ENCODE data around the gene PRR19. TPM values are rescaled to one million over a fixed set of nuclear protein-coding genes. Genes with fewer than 3 reads are reported as not detected.
"Not testable (repeated sequence)": the region's sequence is repeated elsewhere in the genome, so short reads cannot be mapped to it uniquely, and the experiment has no call there.

Gene PRR19
- total RNA-seq, 4 donors from 2014 or later = 0.27 to 0.45 TPM; not detected in 2

GRCh38 chr19:42333975-42334696 is 32.2 kb downstream of the PRR19 start:
- TF ChIP-seq POLR2A (IDR thresholded peaks at IDR 0.05) = no peak
- TF ChIP-seq CTCF (IDR thresholded peaks at IDR 0.05) = no peak
- intact Hi-C loops (cut with DNase I) = no loop called here
- Histone ChIP-seq H3K4me1 (no peaks in the 10 kb centered on the region), H3K27me3 (no peaks in the 10 kb centered on the region), H3K36me3 (peaks cover 4% of the 10 kb centered on the region in 2 donors), H3K4me3 (replicated peaks in 1 of 3) (no peak overlapping the region), H3K9me3 (no peaks in the 10 kb centered on the region), H3K27ac (no peak overlapping the region)
- no peak for DNase-seq
- WGBS, 2 donors = 88 to 91% methylated on average over 14 to 18 of the region's 21 CpGs

- no peaks in the 10 kb centered on the region for H3K9me3 ChIP-seq
- TF ChIP-seq CTCF (IDR thresholded peaks at IDR 0.05) = no peak
- intact Hi-C loops (cut with DNase I) = no loop called here
- H3K4me1 ChIP-seq = no peaks in the 10 kb centered on the region
- peaks cover 4% of the 10 kb centered on the region in 2 donors for H3K36me3 ChIP-seq
- DNase-seq = no peak
- no peak overlapping the region for H3K4me3 ChIP-seq (replicated peaks in 1 of 3)
- 91 to 92% methylated on average over 13 of the region's 13 CpGs for WGBS, 2 donors
- no peak overlapping the region for H3K27ac ChIP-seq
- no peaks in the 10 kb centered on the region for H3K27me3 ChIP-seq
Observed at GRCh38 chr19:42334697-42335373, 32.9 kb downstream of the PRR19 start.

DNA sequence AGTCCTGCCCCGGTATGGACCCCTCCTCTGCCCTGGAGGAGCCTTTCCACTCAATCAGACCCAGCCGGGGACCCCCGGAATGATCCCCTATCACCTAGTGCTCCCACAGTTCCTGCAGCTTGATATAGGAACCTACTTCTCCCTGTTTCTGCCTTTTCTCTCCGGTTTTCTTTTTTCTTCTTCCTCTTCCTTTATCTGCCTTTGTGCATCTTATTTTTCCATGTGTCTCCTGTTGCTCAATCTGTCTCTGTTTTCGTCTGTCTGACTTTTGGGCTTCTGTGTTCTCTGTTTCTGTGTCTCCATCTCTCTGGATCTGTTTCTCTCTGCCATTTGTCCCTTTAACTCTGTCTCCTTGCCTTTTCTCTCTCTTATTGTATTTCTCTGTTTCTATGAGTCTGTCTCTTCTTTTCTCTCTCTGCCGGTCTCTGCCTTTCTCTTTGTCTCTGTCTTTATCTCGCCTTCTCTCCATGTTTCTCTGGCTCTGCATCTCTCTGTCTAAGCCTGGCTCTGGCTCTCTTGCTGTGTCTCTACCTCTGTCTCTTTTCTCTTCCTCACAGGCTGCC is 33.5 kb downstream of the PRR19 start:
- no peak for DNase-seq
- no peaks in the 10 kb centered on the region for H3K4me1 ChIP-seq
- peaks cover 4% of the 10 kb centered on the region in 2 donors for H3K36me3 ChIP-seq
- H3K4me3 ChIP-seq (replicated peaks in 1 of 3) = no peak overlapping the region
- no peak overlapping the region for H3K27ac ChIP-seq
- intact Hi-C loops (cut with DNase I) = no loop called here
- TF ChIP-seq CTCF (IDR thresholded peaks at IDR 0.05) (no peak), POLR2A (IDR thresholded peaks at IDR 0.05) (no peak)
- whole genome bisulfite sequencing, 2 donors = 90 to 93% methylated on average over 7 of the region's 7 CpGs
- no peaks in the 10 kb centered on the region for H3K9me3 ChIP-seq
- no peaks in the 10 kb centered on the region for H3K27me3 ChIP-seq

DNA sequence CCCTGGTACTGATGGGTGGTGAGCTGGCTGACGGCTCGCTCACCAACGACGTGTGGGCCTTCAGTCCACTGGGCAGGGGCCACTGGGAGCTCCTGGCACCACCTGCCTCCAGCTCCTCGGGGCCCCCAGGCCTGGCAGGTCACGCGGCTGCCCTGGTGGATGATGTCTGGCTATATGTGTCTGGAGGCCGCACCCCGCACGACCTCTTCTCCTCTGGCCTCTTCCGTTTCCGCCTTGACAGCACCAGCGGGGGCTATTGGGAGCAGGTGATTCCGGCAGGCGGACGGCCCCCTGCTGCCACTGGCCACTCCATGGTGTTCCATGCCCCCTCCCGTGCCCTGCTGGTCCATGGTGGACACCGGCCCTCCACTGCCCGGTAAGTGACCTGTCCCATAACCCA is 34.0 kb downstream of the PRR19 start:
- DNase-seq = no peak
- Histone ChIP-seq H3K27me3 (no peaks in the 10 kb centered on the region), H3K9me3 (no peaks in the 10 kb centered on the region), H3K36me3 (peaks cover 4% of the 10 kb centered on the region in 2 donors), H3K4me1 (no peaks in the 10 kb centered on the region), H3K4me3 (replicated peaks in 1 of 3) (no peak overlapping the region), H3K27ac (no peak overlapping the region)
- TF ChIP-seq CTCF (IDR thresholded peaks at IDR 0.05) (no peak), POLR2A (IDR thresholded peaks at IDR 0.05) (no peak)
- intact Hi-C loops (cut with DNase I) = no loop called here
- 94 to 95% methylated on average over 19 of the region's 19 CpGs for WGBS, 2 donors

DNA sequence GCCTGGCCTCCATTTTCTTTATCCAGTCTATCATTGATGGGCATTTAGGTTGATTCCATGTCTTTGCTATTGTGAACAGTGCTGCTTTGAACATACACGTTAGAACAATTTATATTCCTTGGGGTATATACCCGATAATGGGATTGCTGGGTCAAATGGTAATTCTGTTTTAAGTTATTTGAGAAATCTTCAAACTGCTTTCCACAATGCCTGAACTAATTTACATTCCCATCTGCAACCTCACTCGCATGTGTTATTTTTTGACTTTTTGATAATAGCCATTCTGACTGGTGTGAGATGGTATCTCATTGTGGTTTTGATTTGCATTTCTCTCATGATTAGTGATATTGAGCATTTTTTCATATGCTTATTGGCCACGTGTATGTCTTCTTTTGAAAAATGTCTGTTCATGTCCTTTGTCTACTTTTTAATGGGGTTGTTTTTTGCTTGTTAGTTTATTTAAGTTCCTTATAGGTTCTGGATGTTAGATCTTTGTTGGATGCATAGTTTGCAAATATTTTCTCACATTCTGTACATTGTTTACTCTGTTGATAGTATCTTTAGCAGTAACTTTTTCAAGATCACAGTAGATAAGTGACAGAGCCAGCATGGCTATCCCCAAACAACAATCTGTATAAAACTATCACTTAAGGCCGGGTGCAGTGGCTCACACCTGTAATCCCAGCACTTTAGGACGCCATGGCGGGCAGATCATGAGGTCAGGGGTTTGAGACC is 37.4 kb downstream of the PRR19 start:
- H3K9me3 ChIP-seq; H3K4me1 ChIP-seq; H3K4me3 ChIP-seq (replicated peaks in 1 of 3); intact Hi-C loops (cut with DNase I); H3K27ac ChIP-seq; H3K36me3 ChIP-seq; DNase-seq; H3K27me3 ChIP-seq: not testable (repeated sequence)
- WGBS, 2 donors = 92 to 93% methylated on average over 7 of the region's 7 CpGs

DNA sequence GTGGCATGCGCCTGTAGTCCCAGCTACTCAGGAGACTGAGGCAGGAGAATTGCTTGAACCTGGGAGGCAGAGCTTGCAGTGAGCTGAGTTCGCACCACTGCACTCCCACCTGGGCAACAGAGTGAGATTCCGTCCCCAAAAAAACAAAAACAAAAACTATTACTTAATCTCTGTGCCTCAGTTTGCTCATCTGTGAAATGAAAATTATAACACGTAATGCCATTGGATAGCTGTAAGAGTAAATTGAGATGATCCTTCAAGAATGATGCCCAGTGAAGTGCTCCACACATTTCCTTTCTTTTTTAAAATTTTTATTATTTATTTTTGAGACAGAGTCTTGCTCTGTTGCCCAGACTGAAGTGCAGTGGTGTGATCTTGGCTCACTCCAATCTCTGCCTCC is 38.0 kb downstream of the PRR19 start:
- WGBS, 2 donors = 95 to 97% methylated on average over 4 of the region's 4 CpGs
- H3K4me3 ChIP-seq (replicated peaks in 1 of 3); intact Hi-C loops (cut with DNase I); H3K27me3 ChIP-seq; DNase-seq; H3K27ac ChIP-seq; H3K9me3 ChIP-seq; H3K4me1 ChIP-seq: not testable (repeated sequence)
- peaks cover 8 to 11% of the 10 kb centered on the region in 2 donors for H3K36me3 ChIP-seq
